AG10803 (cell line): ENCODE results near the gene MAPKAP1.
"Not testable (repeated sequence)": the region's sequence is repeated elsewhere in the genome, so short reads cannot be mapped to it uniquely, and the experiment has no call there.

ENCODE experiments used
- DNase-seq: peaks from one replicate; pipeline ENCODE4 v3.0.0; 2010; ENCODE audit warnings: low read depth
- H3K4me3 ChIP-seq: 2 replicates; pipeline ENCODE4 v1.5.1; 2011; ENCODE audit warnings: mild to moderate bottlenecking, low read length, control low read depth
- CTCF ChIP-seq: conservative IDR thresholded peaks from 2 replicates; pipeline ENCODE4 v1.5.1; 2011; ENCODE audit warnings: mild to moderate bottlenecking, low read length, control low read depth, inconsistent platforms

The MAPKAP1 gene

DNA sequence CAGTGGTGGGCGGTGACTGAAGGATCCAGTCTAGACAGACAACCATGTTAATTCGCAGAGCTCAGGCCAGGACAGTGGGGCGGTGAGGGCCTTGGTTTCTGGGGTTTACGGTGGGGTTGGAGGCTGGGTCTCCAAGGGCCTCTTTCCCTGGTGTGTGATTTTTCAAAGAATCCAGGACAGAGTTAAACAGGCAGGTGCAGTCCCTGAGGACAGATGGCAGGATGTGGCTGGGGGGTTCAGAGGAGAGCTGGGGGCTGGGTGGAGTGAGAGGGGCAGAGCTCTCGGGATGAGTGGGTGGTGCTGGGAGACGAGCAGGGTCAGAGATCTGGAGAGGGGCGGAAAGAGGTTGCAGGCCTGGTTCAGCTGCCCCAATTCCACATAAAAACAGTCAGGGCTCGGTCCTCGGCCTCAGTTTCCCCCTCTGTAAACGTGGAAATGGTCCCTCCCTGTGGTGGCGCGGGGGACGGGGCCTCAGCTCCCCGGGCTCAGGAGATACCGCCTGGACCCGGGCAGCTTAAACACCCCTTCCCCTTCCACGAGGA lies 299.5 kb downstream of the MAPKAP1 start:
- no peak for DNase-seq
- TF ChIP-seq CTCF, result no peak
- peak overlapping the region; percentile 66 for H3K4me3 ChIP-seq

GRCh38 chr9:125406810-125407087 lies 300.3 kb downstream of the MAPKAP1 start:
- no peak for TF ChIP-seq CTCF
- no peak for DNase-seq
- no peak overlapping the region for H3K4me3 ChIP-seq

DNA sequence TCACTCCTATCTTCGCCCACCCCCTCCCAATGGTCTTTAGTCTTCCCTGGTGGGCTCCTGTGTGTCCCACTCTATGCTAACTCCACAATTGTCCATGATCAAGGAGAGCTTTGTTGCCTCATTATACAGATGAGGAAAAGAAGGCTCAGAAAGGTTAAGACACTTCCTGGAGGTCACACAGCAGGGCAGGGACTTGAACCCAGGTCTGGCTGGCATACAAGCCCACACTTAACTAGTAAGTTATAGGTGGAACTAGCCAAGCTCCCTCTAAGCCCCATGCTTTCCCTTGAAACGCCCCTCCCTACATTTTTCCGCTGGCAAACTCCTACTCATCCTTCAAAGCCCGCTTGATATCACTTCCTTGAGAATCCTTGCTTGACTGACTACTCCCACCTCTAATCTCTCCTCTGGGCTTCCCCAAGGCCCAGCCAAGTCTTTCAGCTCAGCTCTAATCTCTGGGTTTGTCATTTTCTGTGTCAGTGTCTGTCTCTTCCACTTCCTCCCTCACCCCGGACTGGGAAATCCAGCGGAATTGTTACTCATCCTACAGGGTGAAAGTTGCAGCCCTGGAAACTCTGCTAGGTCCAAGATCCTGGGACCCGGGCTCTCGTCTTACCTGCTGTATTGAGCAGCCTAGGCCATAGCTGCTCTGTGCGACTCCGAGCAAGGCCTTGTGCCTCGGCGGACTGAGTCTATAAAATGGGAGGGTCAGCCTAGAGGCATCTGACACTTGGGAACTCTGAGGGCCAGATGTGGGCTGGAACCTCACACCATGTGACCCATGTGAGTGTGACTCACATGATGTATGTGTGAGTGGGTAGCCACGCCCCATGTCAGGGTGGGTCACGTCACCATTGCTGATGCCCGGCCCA lies 300.8 kb downstream of the MAPKAP1 start:
- TF ChIP-seq CTCF, result no peak
- H3K4me3 ChIP-seq, result no peak overlapping the region
- DNase-seq, result peak; percentile 17

DNA sequence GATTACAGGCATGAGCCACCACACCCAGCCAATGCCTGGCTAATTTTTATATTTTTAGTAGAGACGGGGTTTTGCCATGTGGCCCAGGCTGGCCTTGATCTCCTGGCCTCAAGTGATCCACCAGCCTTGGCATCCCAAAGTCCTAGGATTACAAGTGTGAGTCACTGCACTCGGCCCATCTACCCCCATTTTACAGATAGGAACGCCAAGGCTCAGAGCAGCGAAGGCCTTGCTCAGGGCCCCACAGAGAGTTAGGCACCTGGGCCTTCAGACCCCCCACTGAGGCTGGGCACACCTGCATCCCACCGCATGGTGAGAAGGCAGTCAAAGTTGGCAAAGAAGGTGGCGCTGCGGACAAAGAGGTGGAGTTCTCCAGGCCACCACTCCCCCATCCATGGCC lies 302.3 kb downstream of the MAPKAP1 start:
- no peak for TF ChIP-seq CTCF
- no peak overlapping the region for H3K4me3 ChIP-seq
- no peak for DNase-seq

DNA sequence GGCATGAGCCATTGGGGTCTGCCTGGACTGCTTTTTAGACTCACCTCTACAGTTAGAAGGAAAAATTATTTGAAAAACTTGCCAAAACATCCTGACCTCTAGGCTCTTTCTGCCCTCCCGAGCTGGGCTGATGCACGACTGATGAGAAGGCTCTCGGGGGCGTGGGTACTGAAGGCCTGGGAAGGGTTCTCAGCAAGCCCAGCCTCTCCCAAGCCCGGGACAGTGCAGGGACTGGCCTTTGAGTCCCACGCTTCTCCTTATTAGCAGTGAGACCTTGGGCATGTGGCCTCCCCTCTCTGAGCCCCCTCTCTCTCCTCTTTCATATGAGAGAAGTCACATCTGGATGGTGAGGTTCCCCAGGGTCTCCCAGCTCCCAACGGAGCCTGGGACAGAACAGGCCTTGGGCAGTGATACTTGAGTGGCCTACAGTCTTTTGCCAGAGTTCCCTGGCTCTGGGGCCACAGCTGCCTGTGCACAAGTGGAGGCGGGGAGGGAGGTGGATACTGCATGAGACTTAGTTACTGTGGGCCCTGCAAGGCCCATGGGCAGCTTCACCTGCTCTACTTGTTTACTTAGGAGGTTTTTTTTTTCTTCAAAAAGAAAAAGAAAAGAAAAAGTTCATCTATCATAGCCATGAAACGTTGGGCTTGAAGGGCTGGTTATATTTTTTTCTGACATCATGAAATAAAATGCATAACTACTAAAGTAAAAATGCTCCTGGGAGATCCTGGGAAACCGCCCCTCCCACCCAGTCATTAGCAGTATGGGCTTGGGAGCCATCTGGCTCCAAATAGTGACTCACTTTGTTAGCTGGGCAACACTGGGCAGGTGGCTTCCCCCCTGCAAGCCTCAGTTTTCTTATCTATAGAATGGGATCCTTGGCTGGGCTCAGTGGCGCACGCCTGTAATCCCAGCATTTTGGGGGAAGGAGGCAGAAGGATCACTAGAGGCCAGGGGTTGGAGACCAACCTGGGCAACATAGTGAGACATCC lies 306.0 kb downstream of the MAPKAP1 start:
- H3K4me3 ChIP-seq, result no peak overlapping the region
- no peak for TF ChIP-seq CTCF
- no peak for DNase-seq

GRCh38 chr9:125400232-125400631 lies 306.8 kb downstream of the MAPKAP1 start:
- not testable (repeated sequence) for H3K4me3 ChIP-seq, DNase-seq

- no peak for DNase-seq
- TF ChIP-seq CTCF, result no peak
- no peak overlapping the region for H3K4me3 ChIP-seq
Observed at GRCh38 chr9:125399666-125400065, 307.3 kb downstream of the MAPKAP1 start.
